Measurements from ENCODE around the gene NKAP.
"Not testable (repeated sequence)": the region's sequence is repeated elsewhere in the genome, so short reads cannot be mapped to it uniquely, and the experiment has no call there.

The NKAP gene

DNA sequence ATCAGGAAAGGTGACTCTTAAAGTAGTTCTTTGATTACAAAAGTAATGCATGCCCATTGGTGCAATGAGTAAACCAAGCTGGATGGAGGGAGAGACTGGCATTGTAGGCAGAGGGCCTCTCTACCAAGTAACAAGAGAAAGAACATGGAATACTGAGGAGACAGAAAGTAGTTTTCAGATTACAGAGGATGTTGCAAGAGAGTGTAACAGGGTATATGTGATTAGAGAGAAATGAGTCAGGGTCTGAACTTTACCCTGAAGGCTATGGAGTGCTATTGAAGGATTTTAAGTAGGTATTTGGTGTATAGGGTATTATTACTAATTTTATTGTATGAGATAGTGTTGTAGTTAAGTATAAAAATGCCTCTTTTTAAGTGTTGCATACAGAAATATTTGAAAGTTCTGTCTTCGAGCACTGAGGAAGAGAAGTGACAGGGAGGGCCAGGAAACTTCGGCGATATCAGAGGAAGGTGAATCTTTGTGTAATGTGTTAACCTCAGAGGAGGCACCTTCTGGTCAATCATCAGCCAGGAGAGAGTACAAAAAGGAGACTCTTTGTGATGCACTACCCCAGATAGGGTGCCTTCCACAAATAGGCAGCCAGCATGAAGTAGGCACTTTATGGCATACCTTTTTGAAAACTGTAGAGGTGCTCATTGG is 8.2 kb downstream of the NKAP start:
- no peak for DNase-seq

DNA sequence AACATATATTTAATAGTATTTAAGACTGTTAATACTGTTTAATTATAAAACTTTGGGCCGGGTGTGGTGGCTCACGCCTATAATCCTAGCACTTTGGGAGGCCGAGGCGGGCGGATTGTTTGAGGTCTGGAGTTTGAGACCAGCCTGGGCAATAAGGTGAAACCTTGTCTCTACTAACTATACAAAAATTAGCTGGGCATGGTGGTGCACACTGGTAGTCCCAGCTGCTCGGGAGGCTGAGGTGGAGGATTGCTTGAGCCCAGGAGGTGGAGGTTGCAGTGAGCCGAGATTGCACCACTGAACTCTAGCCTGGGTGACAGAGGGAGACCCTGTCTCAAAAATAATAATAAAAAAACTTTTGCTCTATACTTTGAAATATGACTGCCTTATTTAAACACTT is 21.2 kb downstream of the NKAP start:
- not testable (repeated sequence) for DNase-seq

DNA sequence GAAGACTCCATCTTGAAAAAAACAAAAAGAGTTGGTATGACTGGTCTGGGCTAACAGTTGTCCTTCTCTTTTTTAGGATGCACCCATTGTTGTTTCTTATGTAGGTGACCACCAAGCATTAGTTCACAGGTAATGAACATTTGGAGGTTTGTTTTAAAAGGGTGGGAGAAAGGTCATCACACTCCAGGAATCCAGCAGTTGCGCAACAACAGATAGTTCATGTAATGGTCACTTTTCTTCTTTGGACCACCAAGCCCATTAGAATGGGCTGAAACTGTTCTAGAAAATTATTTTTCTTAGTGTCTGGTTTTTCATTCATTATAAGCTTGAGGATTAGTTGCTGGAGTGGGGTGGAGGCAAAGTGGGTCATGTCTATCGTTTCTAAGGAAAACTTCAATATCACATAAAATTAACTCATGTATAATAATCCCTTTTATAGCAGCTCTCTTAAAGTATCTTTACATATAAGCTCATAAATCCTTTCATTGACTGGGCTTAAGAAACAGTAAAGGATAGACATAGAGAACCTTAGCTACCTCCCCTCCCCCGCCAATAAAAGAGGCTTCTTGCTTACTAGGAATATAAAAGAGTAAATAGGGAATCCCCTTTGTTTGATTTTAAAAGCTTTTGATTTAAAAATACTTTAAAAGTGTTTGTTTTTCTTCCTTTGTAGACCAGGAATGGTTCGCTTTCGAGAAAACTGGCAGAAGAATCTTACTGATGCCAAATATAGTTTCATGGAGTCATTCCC is 23.5 kb downstream of the NKAP start:
- no peak for DNase-seq

DNA sequence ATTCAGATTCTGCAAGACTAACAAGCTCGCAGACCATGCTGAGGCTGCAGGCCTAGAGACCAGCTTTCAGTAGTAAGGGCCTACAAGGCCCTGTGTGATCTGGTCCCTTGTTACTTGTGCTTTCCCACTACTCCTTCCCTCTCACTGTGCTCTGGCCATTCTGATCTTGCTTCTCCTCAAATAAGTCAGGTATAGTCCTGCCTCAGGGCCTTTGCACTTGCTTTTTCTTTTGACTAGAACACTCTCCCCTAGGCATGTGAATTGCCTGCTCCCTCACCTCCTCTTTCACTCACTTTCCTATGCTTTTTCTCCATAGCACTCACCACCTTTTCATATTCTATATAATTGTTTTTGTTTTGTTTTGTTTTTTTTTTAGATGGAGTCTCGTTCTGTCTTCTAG is 25.7 kb downstream of the NKAP start:
- no peak for DNase-seq

- no peak for DNase-seq
These were observed 27.2 kb downstream of the NKAP start for GRCh38 chrX:119916310-119916709.

GRCh38 chrX:119900976-119901375 is 42.6 kb downstream of the NKAP start:
- no peak for DNase-seq

GRCh38 chrX:119899125-119899524 is 44.4 kb downstream of the NKAP start:
- DNase-seq: no peak

GRCh38 chrX:119895843-119896326 is 47.7 kb downstream of the NKAP start, which contains the start of gene AKAP14:
Gene AKAP14 (plus strand): TSS chrX:119895893. CDS start chrX:119903224, 7,331 bp downstream.
- no peak for DNase-seq

DNA sequence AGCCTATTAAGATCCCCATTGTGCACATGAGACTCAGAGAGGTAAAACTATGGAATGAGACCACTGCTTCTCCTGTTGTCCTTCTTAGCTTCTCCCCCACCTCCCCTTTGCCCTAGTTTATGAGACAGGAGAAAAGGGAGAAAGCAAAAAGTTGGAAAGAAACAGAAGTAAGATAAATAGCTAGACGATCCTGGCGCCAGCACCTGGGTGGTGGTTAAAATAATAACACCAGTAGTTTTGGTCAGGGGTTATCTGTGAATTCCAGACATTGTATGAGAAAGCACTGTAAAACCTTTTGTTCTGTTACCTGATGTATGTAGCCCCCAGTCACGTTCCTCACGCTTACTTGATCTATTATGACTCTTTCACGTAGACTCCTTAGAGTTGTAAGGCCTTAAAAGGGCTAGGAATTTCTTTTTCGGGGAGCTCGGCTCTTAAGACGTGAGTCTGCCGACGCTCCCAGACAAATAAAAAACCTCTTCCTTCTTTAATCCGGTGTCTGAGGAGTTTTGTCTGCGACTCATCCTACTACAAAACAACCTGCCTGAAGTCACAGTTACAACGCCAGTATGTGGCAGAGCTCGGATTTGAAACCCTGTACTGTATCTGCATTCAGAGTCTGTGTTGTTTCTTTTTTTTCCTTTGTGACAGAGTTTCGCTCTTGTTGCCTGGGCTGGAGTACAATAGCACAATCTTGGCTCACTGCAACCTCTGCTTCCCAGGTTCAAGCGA is 51.4 kb downstream of the NKAP start:
- not testable (repeated sequence) for DNase-seq

- not testable (repeated sequence) for DNase-seq
These were observed 52.9 kb downstream of the NKAP start for GRCh38 chrX:119890626-119891025.

GRCh38 chrX:119887721-119888425 is 55.7 kb downstream of the NKAP start:
- peak; percentile 47 for DNase-seq

GRCh38 chrX:119885554-119886428 is 57.8 kb downstream of the NKAP start:
- no peak for DNase-seq

DNA sequence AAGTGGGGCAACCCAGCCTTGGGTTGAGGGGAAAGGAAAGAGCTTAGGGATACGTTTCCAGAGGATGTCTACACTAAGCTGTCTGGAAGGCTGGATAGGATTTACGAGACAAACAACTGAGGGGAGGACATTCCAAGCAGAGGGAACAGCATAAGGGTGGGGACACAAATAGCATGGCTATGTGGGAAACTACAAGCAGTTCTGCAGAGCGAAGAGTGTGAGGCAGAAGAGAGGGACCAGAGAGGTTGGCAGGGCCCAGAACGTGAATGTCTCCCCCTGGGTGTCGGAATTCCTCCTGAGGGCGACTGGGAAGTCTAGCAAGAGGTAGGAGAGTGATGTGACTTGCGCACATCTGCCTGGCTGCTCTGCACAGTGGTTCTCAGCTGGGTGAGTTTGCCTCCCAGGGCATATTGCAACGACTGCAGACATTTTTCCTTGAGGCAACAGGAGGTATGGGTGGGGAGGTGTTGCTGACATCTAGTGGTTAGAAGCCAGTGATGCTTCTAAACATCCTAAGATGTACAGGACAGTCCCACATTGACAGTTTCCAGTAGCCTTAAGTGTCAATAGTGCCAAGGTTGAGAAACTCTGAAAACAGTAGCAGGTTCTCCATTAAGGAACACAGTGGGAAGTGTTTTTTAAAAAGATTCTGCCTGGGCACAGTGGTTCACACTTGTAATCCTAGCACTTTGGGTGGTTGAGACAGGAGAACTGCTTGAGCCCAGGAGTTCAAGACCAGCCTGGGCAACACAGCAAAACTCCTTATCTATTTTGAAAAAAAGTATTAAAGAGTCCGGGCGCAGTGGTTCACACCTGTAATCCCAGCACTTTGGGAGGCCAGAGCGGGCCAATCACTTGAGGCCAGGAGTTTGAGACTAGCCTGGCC is 62.8 kb downstream of the NKAP start:
- DNase-seq: no peak

DNA sequence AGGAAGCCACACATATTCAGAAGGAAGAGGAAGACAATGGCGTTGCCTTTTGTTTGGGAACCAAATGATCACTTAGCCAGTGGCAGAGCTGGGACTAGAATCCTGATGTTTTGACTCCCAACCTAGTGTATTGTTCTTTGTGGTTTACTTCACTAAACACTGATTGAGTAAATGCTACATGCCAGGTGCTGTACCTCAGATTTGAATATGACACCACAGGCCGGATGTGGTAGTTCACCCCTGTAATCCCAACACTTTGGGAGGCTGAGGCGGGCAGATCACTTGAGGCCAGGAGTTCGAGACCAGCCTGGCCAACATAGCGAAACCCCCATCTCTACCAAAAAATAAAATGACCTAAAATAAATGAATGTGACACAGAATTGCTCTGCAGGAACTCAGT is 63.5 kb downstream of the NKAP start:
- no peak for DNase-seq

DNA sequence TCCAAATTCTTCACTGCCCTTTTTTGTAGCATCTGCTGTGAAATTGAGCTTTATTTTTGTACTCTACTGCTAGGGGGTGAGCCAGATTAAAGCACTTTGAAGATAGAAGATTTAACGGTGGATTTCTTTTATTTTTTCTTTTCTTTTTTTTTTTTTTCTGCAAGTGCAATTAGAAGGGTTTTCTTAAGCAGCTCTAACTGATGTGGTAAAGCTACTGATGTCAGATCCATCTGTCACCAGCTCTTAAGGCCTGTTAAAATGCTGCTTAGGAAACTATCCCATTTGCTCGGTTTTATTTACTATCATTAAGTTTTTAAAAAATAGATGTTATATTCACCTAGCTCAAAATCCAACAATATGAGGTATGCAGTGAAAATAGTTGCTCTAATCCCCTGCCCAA is 64.8 kb downstream of the NKAP start:
- no peak for DNase-seq

DNA sequence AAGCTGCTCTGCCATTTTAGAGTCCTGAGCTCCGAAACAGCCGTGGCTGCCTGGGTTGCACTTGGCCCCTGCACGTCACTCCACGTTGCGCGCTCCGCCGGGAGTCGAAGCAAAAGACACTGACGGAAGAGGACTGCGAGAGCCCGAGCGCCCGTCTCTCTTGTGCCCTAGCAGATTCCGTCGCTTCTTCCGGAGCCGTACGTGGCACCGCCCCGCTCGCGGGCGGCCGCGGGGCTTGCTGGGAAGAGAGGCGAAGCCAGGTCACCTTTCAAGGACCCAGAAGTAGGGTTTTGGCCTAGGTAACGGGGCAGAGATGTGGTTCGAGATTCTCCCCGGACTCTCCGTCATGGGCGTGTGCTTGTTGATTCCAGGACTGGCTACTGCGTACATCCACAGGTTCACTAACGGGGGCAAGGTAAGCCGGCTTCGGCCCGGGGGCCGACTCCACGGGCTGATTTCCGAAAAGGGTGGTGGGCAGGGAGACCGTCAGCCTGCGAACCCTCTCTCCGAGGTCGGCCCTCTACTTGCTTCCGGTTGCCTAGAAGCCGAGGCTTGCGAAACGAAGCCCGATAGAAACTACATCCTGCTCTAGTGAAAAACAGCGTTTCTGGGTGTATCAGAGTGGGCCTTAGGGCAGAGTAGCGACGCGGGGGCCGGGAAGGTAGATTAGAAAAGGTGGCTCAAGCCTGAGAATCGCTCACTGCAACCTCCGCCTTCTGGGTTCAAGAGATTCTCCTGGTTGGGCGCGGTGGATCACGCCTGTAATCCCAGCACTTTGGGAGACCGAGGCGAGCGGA is 71.8 kb downstream of the NKAP start, which contains the start of the genes NDUFA1 and RNF113A:
NDUFA1 (plus strand) TSS at position 234 of the 797 bp plus-strand sequence; CDS start at position 314, 80 bp downstream.
RNF113A (minus strand) TSS at position 135 of the 797 bp plus-strand sequence; CDS start at position 15, 120 bp downstream.
- DNase-seq: peak; percentile 89

GRCh38 chrX:119871245-119871598 is 72.3 kb downstream of the NKAP start:
- DNase-seq: no peak

Data from femur (tissue), 1 donor.